Measurements from ENCODE around the gene ATG9B. TPM values are rescaled to one million over a fixed set of nuclear protein-coding genes. Genes with fewer than 3 reads are reported as not detected.

The ATG9B gene
- total and polyA plus RNA-seq, 9 of the 15 experiments (the other 6 are each of a cell fraction or from before 2014, with no cell fraction given): 0.29 to 8.0 (median 2.1) TPM

GRCh38 chr7:151028131-151028947, 4.0 kb upstream of the ATG9B start, which contains the start of gene ABCB8 (continued):
- no peak for TF ChIP-seq ZNF407 (IDR thresholded peaks at IDR 0.05; ENCODE audit: low read depth)
- peak; percentile 89 for TF ChIP-seq TEAD4 (IDR thresholded peaks at IDR 0.05; ENCODE audit: low read length)
- 0 out of 2 replicates have a peak, but pooled peaks have one; percentile 36 for TF ChIP-seq TEAD4 (CRISPR knock-in tag; IDR thresholded peaks at IDR 0.05; ENCODE audit: borderline replicate concordance)
- TF ChIP-seq KDM5B (IDR thresholded peaks at IDR 0.05; ENCODE audit: insufficient replicate concordance, low read depth, low read length): peak; percentile 87
- no peak for TF ChIP-seq FOXO4 (CRISPR knock-in tag; IDR thresholded peaks at IDR 0.05)
- peak; percentile 96 for TF ChIP-seq EP400 (IDR thresholded peaks at IDR 0.05)
- no peak for TF ChIP-seq HIVEP1 (CRISPR knock-in tag; IDR thresholded peaks at IDR 0.05)
- peak; percentile 99 for TF ChIP-seq NFYB (IDR thresholded peaks at IDR 0.05; ENCODE audit: extremely low read depth, insufficient read length)
- no peak for TF ChIP-seq CREB5 (CRISPR knock-in tag; IDR thresholded peaks at IDR 0.05)
- no peak for TF ChIP-seq ZNF518B (CRISPR knock-in tag; IDR thresholded peaks at IDR 0.05)
- TF ChIP-seq ELF2 (CRISPR knock-in tag; IDR thresholded peaks at IDR 0.05): peak; percentile 74; the same call in 1 of the 2 replicates
